Right lobe of liver (tissue), 6 donors: Measurements from ENCODE around the gene CPED1. TPM values are rescaled to one million over a fixed set of nuclear protein-coding genes. Genes with fewer than 3 reads are reported as not detected.

Experiments
- ATAC-seq, 4 donors: fragments of 200-7000 bp; cut with Tn5 transposase; one replicate each; pipeline ENCODE4 v1.9.1; 2020; ENCODE audit warnings: mild to moderate bottlenecking in 4 of 4, moderate library complexity in 4 of 4
- DNase-seq, 3 donors: peaks; one replicate each; pipeline ENCODE4 v3.0.0-alpha.2; 2020
- H3K27ac ChIP-seq, 3 donors: fragments of 200-600 bp; one replicate each; pipeline ENCODE4 v1.8.0; 2022
- H3K27me3 ChIP-seq, 2 donors: fragments of 200-600 bp; one replicate each; pipeline ENCODE4 v1.8.0; 2022
- H3K36me3 ChIP-seq, 4 donors: fragments of 200-600 bp; sonication (generic) in 1 of 4; one replicate each; pipeline versions ENCODE4 v1.5.1 to v1.8.0; 2017 to 2022; ENCODE audit warnings: control low read depth in 1 of 4
- H3K4me1 ChIP-seq, 4 donors: fragments of 200-600 bp; sonication (generic) in 1 of 4; one replicate each; pipeline versions ENCODE4 v1.5.1 to v1.8.0; 2017 to 2022; ENCODE audit warnings: control low read depth in 1 of 4
- H3K4me3 ChIP-seq, 3 donors: fragments of 200-600 bp; one replicate each; pipeline ENCODE4 v1.8.0; 2022
- H3K9me3 ChIP-seq, 4 donors: fragments of 200-600 bp; sonication (generic) in 1 of 4; one replicate each; pipeline versions ENCODE4 v1.5.1 to v1.8.0; 2017 to 2022; ENCODE audit warnings: control low read depth in 1 of 4
- POLR2A ChIP-seq: fragments of 450-650 bp; IDR thresholded peaks from one replicate; pipeline ENCODE4 v1.6.1; 2017; ENCODE audit warnings: antibody characterized with exemption, mild to moderate bottlenecking
- WGBS: methylation state at CpG from one replicate; pipeline ENCODE4 v1.1.6; 2018; ENCODE audit warnings: low coverage, low lambda C conversion rate; ENCODE audit not compliant: insufficient coverage; ENCODE audit errors: missing lambda C conversion rate; 5-methylcytosine and 5-hydroxymethylcytosine counted together
- intact Hi-C, 2 donors: fragments of 100-400 bp; cut with DNase I; formaldehyde crosslinking; loops; one replicate each; pipeline versions ENCODE4 v1.11.2 to v1.14.1; 2022
- total RNA-seq, 6 experiments: library from RNA; depleted of rRNA in 2 of 6; stranded (reverse); fragments of >200 nt in 2 of 6; fragmentation: NEBNext Ultra II Directional in 3 of 6; extraction: Animal tissue kit (Norgen Biotek cat#: 25700) in 3 of 6; gene quantifications; one replicate each; pipeline versions ENCODE4 v1.1.0 to v1.2.4, GENCODE V29; 2016 to 2023
- TF ChIP-seq, protein P1 (sequence below), 4 donors: fragments of 200-600 bp in 3 of 4; fragments of 450-650 bp in 1 of 4; IDR thresholded peaks; one replicate each; pipeline versions ENCODE4 v1.5.1 to v1.8.0; 2016 to 2022; ENCODE audit warnings: antibody characterized with exemption in 4 of 4, mild to moderate bottlenecking in 2 of 4
- donor health status: DM: no; HTN: yes; CAD: no.
- donor health status: DM: no; HTN: no; CAD: no.
- donor health status: DM: no; HTN: no; CAD: no.
- donor health status: DM: no; HTN: yes; CAD: no.
- donor health status: DM: no; HTN: yes; CAD: no.

Gene CPED1
- total RNA-seq, 6 experiments from 2014 or later: 24.3 to 45.8 (median 34.9) TPM

DNA sequence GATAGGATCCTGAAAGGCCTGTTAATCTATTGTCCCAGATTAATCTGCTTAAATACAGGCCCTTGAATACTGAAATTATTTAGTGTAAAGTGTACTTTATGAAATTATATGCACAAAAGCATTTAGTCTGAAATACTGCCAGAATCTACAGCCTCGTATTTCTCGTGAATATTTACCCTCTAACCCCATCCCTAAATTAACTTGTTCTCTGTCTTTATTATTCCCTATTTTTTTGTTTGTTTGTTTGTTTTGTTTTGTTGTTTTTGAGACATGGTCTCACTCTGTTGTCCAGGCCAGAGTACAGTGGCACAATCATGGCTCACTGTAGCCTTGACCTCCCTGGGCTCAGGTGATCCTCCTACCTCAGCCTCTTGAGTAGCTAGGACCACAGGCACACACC is 2.7 kb upstream of the CPED1 start:
- no peaks in the 10 kb centered on the region for H3K36me3 ChIP-seq
- WGBS: 77% methylated on average over 2 of the region's 2 CpGs
- intact Hi-C loops: loop anchor here (5.0 to 10.0 kb wide), 2 partner anchors 89 to 96 kb away; no protein-coding TSS in a partner anchor
- H3K27ac ChIP-seq: no peak overlapping the region
- H3K9me3 ChIP-seq: no peaks in the 10 kb centered on the region
- ATAC-seq (no peak), DNase-seq (no peak)
- TF ChIP-seq, protein P1, sequence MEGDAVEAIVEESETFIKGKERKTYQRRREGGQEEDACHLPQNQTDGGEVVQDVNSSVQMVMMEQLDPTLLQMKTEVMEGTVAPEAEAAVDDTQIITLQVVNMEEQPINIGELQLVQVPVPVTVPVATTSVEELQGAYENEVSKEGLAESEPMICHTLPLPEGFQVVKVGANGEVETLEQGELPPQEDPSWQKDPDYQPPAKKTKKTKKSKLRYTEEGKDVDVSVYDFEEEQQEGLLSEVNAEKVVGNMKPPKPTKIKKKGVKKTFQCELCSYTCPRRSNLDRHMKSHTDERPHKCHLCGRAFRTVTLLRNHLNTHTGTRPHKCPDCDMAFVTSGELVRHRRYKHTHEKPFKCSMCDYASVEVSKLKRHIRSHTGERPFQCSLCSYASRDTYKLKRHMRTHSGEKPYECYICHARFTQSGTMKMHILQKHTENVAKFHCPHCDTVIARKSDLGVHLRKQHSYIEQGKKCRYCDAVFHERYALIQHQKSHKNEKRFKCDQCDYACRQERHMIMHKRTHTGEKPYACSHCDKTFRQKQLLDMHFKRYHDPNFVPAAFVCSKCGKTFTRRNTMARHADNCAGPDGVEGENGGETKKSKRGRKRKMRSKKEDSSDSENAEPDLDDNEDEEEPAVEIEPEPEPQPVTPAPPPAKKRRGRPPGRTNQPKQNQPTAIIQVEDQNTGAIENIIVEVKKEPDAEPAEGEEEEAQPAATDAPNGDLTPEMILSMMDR (IDR thresholded peaks at IDR 0.05): no peak
- TF ChIP-seq POLR2A: no peak
- H3K27me3 ChIP-seq: no peaks in the 10 kb centered on the region
- no peak overlapping the region for H3K4me3 ChIP-seq
- no peaks in the 10 kb centered on the region for H3K4me1 ChIP-seq

DNA sequence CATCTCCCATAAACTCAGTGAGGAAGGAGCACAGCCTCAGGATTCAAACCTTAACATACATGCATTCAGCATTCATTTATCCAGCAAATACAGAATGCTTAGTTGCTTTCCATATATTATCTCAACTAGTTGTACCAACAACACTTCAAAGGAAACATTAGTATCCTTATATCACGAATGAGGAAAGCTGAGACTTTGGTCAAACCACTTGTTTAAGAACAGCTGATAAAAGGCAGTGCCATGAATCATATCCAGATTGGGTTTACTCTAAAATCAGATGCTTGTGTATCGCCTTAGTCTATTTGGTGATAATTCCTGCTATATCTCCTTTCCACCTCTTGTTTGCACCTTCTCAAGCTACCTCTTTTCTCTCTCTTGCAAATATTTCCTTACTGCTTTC is 1.9 kb upstream of the CPED1 start:
- WGBS: 69% methylated on average over 2 of the region's 2 CpGs

DNA sequence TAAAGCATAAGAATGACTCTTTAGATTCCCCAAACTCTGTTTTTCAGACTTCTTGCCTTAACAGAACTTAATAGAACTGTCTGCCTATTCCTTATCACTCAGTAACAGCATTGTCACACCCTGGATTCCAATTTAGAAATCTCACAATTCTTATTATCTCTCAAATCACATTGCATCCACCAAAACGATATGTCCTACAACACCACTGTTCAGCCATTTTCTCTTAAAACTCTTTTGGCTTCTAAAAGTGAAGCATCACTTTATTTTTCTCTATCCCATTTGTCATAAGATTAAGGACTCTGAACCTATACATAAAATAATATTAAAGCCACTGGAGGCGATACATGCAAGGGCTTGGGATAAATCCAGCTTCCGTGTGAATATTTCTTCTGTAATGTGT is 1.2 kb upstream of the CPED1 start:
- no peaks in the 10 kb centered on the region for H3K36me3 ChIP-seq
- ATAC-seq (no peak), DNase-seq (no peak)
- H3K9me3 ChIP-seq: no peaks in the 10 kb centered on the region
- H3K27me3 ChIP-seq: no peaks in the 10 kb centered on the region
- TF ChIP-seq, protein P1 (IDR thresholded peaks at IDR 0.05): no peak
- TF ChIP-seq POLR2A: no peak
- H3K4me3 ChIP-seq: peak overlapping the region in 1 of 3 donors; percentile 62
- H3K27ac ChIP-seq: peak overlapping the region in 1 of 3 donors; percentile 98
- intact Hi-C loops: loop anchor here (5.0 to 10.0 kb wide), 2 partner anchors 88 to 95 kb away; no protein-coding TSS in a partner anchor
- 0% methylated on average over 3 of the region's 3 CpGs for WGBS
- H3K4me1 ChIP-seq: peaks cover 0 to 5% (median 0%) of the 10 kb centered on the region in 4 donors

More for the DNA sequence above, 1.9 kb upstream of the CPED1 start:
- no peak for ATAC-seq
- no peaks in the 10 kb centered on the region for H3K27me3 ChIP-seq
- no peak for TF ChIP-seq POLR2A
- TF ChIP-seq, protein P1 (IDR thresholded peaks at IDR 0.05): no peak
- intact Hi-C loops: loop anchor here (5.0 to 10.0 kb wide), 2 partner anchors 88 to 96 kb away; no protein-coding TSS in a partner anchor
- DNase-seq: no peak
- H3K4me3 ChIP-seq: no peak overlapping the region
- no peaks in the 10 kb centered on the region for H3K4me1 ChIP-seq
- no peaks in the 10 kb centered on the region for H3K9me3 ChIP-seq
- no peak overlapping the region for H3K27ac ChIP-seq
- H3K36me3 ChIP-seq: no peaks in the 10 kb centered on the region

DNA sequence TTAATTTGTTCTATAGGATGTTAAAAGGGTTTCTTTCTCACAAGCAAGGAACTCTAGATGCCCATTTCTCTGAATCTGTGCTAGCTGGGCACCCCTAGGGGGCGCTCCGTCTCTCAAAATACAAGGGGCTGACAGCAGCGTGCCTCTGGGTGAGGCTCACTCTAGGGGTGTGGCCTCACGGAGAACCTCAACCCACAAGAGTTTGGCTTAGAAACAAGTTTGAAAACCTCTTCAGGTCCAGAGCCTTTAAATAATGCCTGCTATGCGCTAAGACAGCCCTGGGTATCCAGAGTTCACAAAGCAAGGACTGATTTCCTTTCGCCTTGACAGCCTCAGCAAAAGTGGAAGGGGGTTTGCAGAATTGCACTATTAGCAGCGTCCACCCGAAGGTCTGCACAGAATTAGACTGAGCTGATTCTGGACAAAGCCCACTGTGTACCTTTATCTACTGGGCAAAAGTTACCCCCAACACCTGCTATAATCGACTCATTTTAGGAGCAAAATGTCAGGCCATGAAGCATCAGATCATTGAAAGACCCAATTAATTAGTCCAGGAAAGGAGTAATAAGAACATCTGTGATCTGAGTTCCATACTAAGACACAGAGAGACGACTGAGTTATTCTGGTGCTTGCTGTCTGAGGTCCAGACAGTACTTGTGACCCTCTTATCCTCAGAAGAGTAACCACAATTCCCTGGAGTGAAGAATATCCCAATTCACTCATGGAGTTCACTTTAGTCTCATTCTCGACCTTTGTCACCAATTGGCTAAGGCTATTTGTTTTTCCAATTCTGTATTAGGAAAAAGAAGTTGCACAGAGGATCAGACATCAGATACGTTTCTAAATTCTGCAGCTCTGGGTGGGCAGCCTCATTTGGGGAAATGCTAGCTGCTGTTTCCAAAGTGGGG is 574 bp upstream of the CPED1 start:
- Histone ChIP-seq H3K4me3 (peak overlapping the region; percentile 46 to 62 (median 57)), H3K36me3 (no peaks in the 10 kb centered on the region), H3K27me3 (no peaks in the 10 kb centered on the region), H3K9me3 (no peaks in the 10 kb centered on the region), H3K4me1 (peaks cover 0 to 10% (median 0%) of the 10 kb centered on the region in 4 donors), H3K27ac (peak overlapping the region; percentile 96 to 100 (median 98))
- DNase-seq (peak; percentile 90 to 94 (median 93)), ATAC-seq (peak; percentile 73 to 85 (median 80))
- TF ChIP-seq, protein P1 (IDR thresholded peaks at IDR 0.05): peak; percentile 91 to 97 (median 96)
- TF ChIP-seq POLR2A: no peak
- under 1% methylated on average over 11 of the region's 12 CpGs for WGBS
- intact Hi-C loops: loop anchor here (5.0 to 10.0 kb wide), 2 partner anchors 87 to 94 kb away; no protein-coding TSS in a partner anchor
